ENCODE data around the gene GNPTAB. TPM values are rescaled to one million over a fixed set of nuclear protein-coding genes. Genes with fewer than 3 reads are reported as not detected.
A peak's percentile ranks its signal among the peaks of the same experiment; 100 is the strongest.
"Not testable (repeated sequence)": the region's sequence is repeated elsewhere in the genome, so short reads cannot be mapped to it uniquely, and the experiment has no call there.

The GNPTAB gene
- total RNA-seq, 1 donor from 2014 or later, result 56.2 TPM

- DNase-seq (ENCODE audit: missing footprints), result no peak
- no peak for ATAC-seq
- intact Hi-C loops (cut with DNase I), result no loop called here
Observed at GRCh38 chr12:101749657-101750056, 81.1 kb downstream of the GNPTAB start.

- intact Hi-C loops (cut with DNase I), result no loop called here
- DNase-seq (ENCODE audit: missing footprints) (no peak), ATAC-seq (no peak)
Observed at GRCh38 chr12:101748907-101749306, 81.9 kb downstream of the GNPTAB start.

DNA sequence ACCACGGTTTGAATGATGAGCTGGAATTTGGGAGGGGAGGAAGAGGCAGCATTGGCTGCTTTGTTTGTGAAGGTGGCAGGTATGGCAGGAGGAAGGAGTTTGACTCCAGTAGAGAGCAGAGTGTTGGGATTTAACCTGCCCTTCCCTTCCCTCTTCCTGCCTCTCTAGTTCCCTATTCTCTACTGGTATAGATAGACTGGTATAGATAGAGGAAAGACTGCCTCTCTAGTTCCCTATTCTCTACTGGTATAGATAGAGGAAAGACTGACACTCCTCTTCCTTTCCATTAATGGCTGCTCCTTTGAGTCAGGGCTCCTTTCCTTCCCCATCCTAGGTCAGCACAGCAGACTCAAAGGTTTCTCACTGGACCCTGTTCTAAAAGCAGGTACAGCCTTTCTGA is 83.1 kb downstream of the GNPTAB start:
- intact Hi-C loops (cut with DNase I), result no loop called here
- ATAC-seq (peak; percentile 48), DNase-seq (ENCODE audit: missing footprints) (no peak)

- no peak for DNase-seq (ENCODE audit: missing footprints)
- ATAC-seq, result no peak
- intact Hi-C loops (cut with DNase I), result no loop called here
Observed at GRCh38 chr12:101746661-101747060, 84.1 kb downstream of the GNPTAB start.

DNA sequence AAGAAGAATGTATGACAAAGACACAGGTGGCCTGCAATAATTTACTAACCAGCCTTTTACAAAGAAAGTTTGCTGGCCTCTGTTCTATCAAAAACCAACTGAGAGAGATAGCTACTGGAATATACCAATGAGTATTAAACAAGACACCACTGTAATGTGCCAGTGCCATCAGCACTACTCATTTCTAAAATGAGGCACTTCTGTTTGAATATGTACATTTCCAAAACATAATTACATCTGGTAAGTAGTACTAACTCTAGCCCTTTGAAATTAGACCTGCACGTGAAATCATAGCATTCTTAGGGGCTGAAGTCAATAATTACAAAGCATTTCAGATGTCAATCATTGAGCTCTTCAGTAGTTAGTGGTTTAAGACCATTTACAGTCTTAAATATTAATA is 84.6 kb downstream of the GNPTAB start:
- ATAC-seq (no peak), DNase-seq (ENCODE audit: missing footprints) (no peak)
- intact Hi-C loops (cut with DNase I), result no loop called here

DNA sequence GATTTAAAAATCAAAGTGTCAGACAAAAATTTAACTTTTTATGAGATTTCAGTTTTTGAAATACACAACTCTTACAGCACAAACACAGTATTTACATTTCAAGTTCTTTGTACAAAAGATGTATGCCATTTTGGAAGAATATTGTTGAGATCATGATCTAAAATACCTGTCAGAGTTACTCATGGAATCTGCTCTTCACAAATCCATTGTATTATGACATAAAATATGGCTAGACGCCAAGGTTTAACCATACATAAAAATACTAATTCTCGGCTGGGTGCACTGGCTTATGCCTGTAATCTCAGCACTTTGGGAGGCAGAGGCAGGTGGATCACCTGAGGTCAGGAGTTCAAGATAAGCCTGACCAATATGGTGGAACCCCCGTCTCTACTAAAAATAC is 85.3 kb downstream of the GNPTAB start:
- intact Hi-C loops (cut with DNase I), result no loop called here
- no peak for ATAC-seq
- no peak for DNase-seq (ENCODE audit: missing footprints)

GRCh38 chr12:101743724-101744472 is 86.9 kb downstream of the GNPTAB start:
- intact Hi-C loops (cut with DNase I), result no loop called here
- ATAC-seq (no peak), DNase-seq (ENCODE audit: missing footprints) (peak; percentile 35)

- no peak for DNase-seq (ENCODE audit: missing footprints)
- no peak for ATAC-seq
- intact Hi-C loops (cut with DNase I), result no loop called here
Observed at GRCh38 chr12:101743242-101743641, 87.5 kb downstream of the GNPTAB start.

- intact Hi-C loops (cut with DNase I), result no loop called here
- DNase-seq (ENCODE audit: missing footprints), result no peak
- no peak for ATAC-seq
Observed at GRCh38 chr12:101740980-101741379, 89.8 kb downstream of the GNPTAB start.

GRCh38 chr12:101740566-101740965 is 90.2 kb downstream of the GNPTAB start:
- intact Hi-C loops (cut with DNase I), result no loop called here
- DNase-seq (ENCODE audit: missing footprints) (no peak), ATAC-seq (no peak)

DNA sequence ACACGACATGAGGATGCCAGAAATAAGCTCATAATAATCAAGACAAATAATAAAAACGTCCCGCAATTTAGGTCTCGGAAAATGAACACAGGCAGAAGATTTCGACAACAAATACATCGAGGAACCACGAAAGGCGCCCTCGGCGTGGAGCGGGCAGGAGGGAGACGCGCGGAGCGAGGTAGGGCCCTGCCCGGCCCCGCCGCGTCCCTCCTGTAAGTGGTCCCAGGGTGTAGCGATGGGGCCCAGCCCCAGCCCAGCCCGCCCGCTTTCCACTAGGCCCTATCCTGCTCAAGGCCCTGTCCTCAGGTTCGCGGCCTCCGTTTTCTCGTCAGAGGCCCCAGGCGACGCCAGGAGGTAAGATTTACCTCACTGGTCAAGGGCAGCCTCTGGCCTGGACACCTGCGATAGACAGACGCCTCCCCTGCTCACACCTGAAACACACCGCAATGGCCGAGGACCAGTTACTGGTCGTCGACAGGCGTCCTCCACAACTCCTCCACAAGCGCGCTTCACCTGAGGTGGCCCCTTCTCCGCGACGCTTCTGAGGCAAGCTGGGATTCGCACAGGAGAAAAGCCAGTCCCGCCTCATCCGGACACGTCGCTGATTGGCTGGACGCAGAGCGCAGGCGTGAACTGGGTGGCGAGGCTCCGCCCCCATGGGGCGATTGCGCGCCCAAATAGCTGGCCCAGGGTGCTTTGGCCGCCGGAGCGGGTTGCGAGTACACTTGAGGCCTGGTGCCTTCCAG is 91.7 kb downstream of the GNPTAB start, which contains the start of gene SYCP3:
Gene SYCP3 (minus strand): TSS at position 543 of the 746 bp plus-strand sequence. CDS start 1,527 bp downstream, outside the sequence.
- ATAC-seq, result no peak
- intact Hi-C loops (cut with DNase I), result no loop called here

GRCh38 chr12:101737476-101737875 is 93.3 kb downstream of the GNPTAB start:
- intact Hi-C loops (cut with DNase I), result no loop called here
- DNase-seq (ENCODE audit: missing footprints) (no peak), ATAC-seq (no peak)

More for the DNA sequence above, 91.7 kb downstream of the GNPTAB start, which contains the start of gene SYCP3:
- no peak for DNase-seq (ENCODE audit: missing footprints)

GRCh38 chr12:101734482-101734881 is 96.3 kb downstream of the GNPTAB start:
- ATAC-seq; DNase-seq (ENCODE audit: missing footprints); intact Hi-C loops (cut with DNase I): not testable (repeated sequence)

GRCh38 chr12:101733166-101733565 is 97.6 kb downstream of the GNPTAB start:
- no peak for DNase-seq (ENCODE audit: missing footprints)
- intact Hi-C loops (cut with DNase I), result no loop called here
- no peak for ATAC-seq

DNA sequence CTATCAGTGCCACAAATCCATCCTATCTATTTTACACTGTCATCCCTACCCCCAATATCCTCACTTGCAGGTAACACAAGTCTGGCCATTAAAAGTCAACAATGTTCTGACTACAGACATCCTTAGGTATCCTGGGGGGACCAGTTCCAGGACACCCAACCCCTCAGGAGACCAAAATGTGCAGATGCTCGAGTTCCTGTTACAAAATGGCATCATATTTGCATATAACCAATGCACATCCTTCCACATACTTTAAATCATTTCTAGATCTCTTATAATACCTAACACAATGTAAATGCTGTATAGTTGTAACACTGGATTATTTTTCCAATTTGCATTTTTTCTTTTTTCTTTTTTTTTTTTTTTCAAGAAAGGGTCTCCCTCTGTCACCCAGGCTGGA is 98.4 kb downstream of the GNPTAB start:
- no peak for ATAC-seq
- DNase-seq (ENCODE audit: missing footprints), result no peak

DNA sequence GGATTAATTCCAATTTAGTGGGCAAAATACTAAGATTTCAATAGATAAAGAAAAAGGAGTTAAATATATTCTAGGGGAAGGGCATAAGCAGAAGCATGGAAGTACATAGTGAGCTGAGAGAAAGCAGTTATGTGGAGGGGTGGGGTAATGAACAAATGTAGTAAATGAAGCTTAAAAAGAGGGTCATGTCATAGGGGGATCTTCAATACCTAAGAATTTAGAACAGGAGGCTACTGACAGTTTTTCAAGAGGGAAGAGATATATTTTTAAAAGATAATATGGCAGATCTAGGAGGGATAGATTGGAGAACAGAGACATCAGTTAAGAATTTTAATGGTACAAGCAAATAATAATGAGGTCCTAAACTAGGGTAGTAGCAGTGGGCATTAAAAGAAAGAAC is 100.9 kb downstream of the GNPTAB start:
- no peak for DNase-seq (ENCODE audit: missing footprints)
- intact Hi-C loops (cut with DNase I), result no loop called here
- ATAC-seq, result no peak

More for the DNA sequence above, 98.4 kb downstream of the GNPTAB start:
- intact Hi-C loops (cut with DNase I), result no loop called here

- intact Hi-C loops (cut with DNase I), result no loop called here
- ATAC-seq (no peak), DNase-seq (ENCODE audit: missing footprints) (no peak)
Observed at GRCh38 chr12:101727098-101727497, 103.7 kb downstream of the GNPTAB start.

- intact Hi-C loops (cut with DNase I), result no loop called here
- no peak for ATAC-seq
- DNase-seq (ENCODE audit: missing footprints), result no peak
Observed at GRCh38 chr12:101722392-101722791, 108.4 kb downstream of the GNPTAB start.

DNA sequence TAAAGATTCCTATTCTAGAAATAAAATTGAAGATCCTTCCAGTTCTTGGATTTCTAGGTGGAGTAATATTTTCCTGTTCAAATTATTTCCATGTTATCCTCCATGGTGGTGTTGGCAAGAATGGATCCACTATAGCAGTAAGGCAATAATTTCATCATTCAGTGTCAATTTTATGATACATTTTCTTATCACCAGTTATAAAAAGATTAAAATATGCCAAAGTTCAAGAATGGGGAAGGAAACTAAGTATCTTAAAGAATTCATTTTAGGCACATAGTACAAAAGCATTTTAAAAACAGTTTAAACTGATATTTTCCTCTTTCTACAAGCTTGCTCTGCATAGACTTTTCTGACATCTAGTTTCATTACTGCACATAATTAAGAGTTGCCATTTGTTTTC is 110.6 kb downstream of the GNPTAB start:
- ATAC-seq, result no peak
- intact Hi-C loops (cut with DNase I), result no loop called here
- DNase-seq (ENCODE audit: missing footprints), result no peak

DNA sequence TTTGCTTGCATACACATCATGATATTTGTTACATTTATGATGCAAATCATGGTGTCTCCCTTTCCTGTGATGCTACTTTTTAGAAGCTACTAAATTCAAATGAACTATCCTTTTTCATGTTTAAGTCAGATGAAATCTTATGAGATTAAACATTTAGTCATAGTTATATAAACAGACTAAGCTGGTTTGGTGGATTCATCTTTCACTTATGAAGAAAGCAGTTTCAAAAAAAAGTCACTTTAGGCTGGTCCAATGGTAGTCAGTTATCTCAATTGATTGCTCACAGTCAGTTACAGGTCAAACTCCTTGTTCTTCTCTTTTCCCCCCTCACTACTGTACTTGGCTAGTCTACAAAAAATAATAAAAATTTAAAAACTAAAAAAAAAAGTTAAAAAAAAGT is 111.2 kb downstream of the GNPTAB start:
- intact Hi-C loops (cut with DNase I), result no loop called here
- DNase-seq (ENCODE audit: missing footprints), result no peak
- ATAC-seq, result no peak
